Endodermal cell (in vitro differentiated cells): ENCODE measurements around the gene RESP18. TPM values are rescaled to one million over a fixed set of nuclear protein-coding genes. Genes with fewer than 3 reads are reported as not detected.

Source experiments
- DNase-seq: peaks from one replicate; pipeline ENCODE4 v3.0.0-alpha.2; 2017
- H3K27ac ChIP-seq: 2 replicates; pipeline ENCODE4 v1.5.1; 2013; ENCODE audit warnings: mild to moderate bottlenecking, low read depth, low read length, moderate library complexity
- H3K27me3 ChIP-seq: 2 replicates; pipeline ENCODE4 v1.6.1; 2013; ENCODE audit warnings: mild to moderate bottlenecking, low read length, moderate library complexity; ENCODE audit not compliant: insufficient read depth, control insufficient read depth, poor library complexity, severe bottlenecking
- H3K36me3 ChIP-seq: 2 replicates; pipeline ENCODE4 v1.7.0; 2013; ENCODE audit warnings: mild to moderate bottlenecking, low read length, moderate library complexity; ENCODE audit not compliant: control insufficient read depth, insufficient read depth
- H3K4me1 ChIP-seq: one replicate; pipeline ENCODE4 v1.7.0; 2013; ENCODE audit warnings: low read length; ENCODE audit not compliant: control insufficient read depth, insufficient read depth
- H3K4me3 ChIP-seq: 2 replicates; pipeline ENCODE4 v1.5.1; 2013; ENCODE audit warnings: mild to moderate bottlenecking, low read length, moderate library complexity
- H3K9ac ChIP-seq: 2 replicates; pipeline ENCODE4 v1.6.1; 2013; ENCODE audit warnings: mild to moderate bottlenecking, low read length, moderate library complexity; ENCODE audit not compliant: poor library complexity, severe bottlenecking; ENCODE audit errors: extremely low read depth
- H3K9me3 ChIP-seq: 2 replicates; pipeline ENCODE4 v1.6.1; 2013; ENCODE audit warnings: mild to moderate bottlenecking, low read length, moderate library complexity; ENCODE audit not compliant: control insufficient read depth
- H3K27ac Mint-ChIP-seq: 2 replicates; pipeline ENCODE4 v1.8.0; 2020; ENCODE audit warnings: mixed read lengths
- H3K27me3 Mint-ChIP-seq: 2 replicates; pipeline ENCODE4 v1.8.0; 2021; ENCODE audit warnings: mild to moderate bottlenecking, mixed read lengths; ENCODE audit not compliant: insufficient read depth
- H3K36me3 Mint-ChIP-seq: 2 replicates; pipeline ENCODE4 v1.8.0; 2020; ENCODE audit warnings: low read depth, mixed read lengths
- H3K4me1 Mint-ChIP-seq: 2 replicates; pipeline ENCODE4 v1.8.0; 2020; ENCODE audit warnings: mixed read lengths
- H3K4me3 Mint-ChIP-seq: 2 replicates; pipeline ENCODE4 v1.8.0; 2020; ENCODE audit warnings: mild to moderate bottlenecking, moderate library complexity, mixed read lengths
- H3K9me3 Mint-ChIP-seq: 2 replicates; pipeline ENCODE4 v1.8.0; 2020; ENCODE audit warnings: mild to moderate bottlenecking, mixed read lengths
- CTCF ChIP-seq: fragments of 200-600 bp; sonication (generic); conservative IDR thresholded peaks from 2 replicates; pipeline ENCODE4 v1.5.0; 2021; ENCODE audit warnings: antibody characterized with exemption, mild to moderate bottlenecking
- WGBS, 2 experiments: methylation state at CpG; one replicate each; pipeline versions ENCODE4 v1.1.5 to v1.1.7; 2013; ENCODE audit warnings: missing lambda C conversion rate in 2 of 2, mixed read lengths in 1 of 2; ENCODE audit not compliant: insufficient coverage in 1 of 2, insufficient read length in 1 of 2; 5-methylcytosine and 5-hydroxymethylcytosine counted together
- total RNA-seq, 2 donors: library from RNA; stranded (reverse); fragmentation: NEBNext Ultra II Directional in 1 of 2; extraction: Animal tissue kit (Norgen Biotek cat#: 25700) in 1 of 2; gene quantifications; 2 replicates in 1 of 2; 3 replicates in 1 of 2; pipeline ENCODE4 v1.2.1, GENCODE V29; 2021

RESP18 gene
- total RNA-seq, 2 donors from 2014 or later: not detected

DNA sequence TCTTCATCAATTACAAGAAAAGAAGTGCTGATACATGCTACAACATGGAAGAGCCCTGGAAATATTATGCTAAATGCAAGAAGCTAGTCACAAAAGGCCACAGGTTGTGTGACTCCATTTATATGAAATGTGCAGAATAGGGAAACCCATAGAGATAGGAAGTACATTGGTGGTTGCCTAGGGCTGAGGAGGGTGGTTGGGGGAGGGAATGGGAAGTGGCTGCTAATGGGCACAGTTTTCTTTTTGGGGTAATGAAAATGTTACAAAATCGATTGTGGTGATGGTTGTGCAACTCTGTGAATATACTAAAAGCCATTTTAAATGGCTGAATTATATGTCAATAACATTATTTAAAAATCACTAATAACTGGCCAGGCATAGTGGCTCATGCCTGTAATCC, 24.3 kb upstream of the RESP18 start:
- Histone ChIP-seq H3K27me3 (peaks cover 74% of the 10 kb centered on the region), H3K27ac (no peak overlapping the region), H3K36me3 (no peaks in the 10 kb centered on the region), H3K9ac (no peak overlapping the region), H3K4me3 (no peak overlapping the region), H3K4me1 (no peaks in the 10 kb centered on the region), H3K9me3 (no peaks in the 10 kb centered on the region)
- H3K27me3 Mint-ChIP-seq: peaks cover 80% of the 10 kb centered on the region
- H3K4me1 Mint-ChIP-seq: peaks cover 2% of the 10 kb centered on the region
- no peak for TF ChIP-seq CTCF
- no peak overlapping the region for H3K27ac Mint-ChIP-seq
- no peaks in the 10 kb centered on the region for H3K9me3 Mint-ChIP-seq
- no peaks in the 10 kb centered on the region for H3K36me3 Mint-ChIP-seq
- WGBS, 2 experiments: no CpG with 5 or more reads among the region's 1 CpG
- no peak overlapping the region for H3K4me3 Mint-ChIP-seq
- no peak for DNase-seq

DNA sequence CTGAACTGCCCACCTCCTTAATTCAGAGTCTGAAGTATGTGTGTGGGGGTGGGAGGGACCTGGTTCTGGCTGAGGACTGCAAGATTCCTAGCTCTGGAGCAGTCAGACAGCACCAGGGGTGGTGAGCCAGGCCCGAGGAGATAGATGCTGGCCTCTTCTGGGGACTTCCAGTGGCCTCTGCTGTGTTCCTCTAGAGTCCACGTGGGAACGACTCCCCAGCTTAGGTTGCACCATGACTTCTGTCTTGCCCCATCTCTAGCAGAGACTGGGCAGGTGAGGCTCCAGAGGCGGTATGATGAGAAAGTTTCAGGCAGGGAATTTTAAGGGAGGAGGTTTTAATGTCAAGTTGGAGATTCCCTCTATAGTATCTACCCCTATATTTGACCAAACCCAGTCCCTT, 22.0 kb upstream of the RESP18 start:
- peaks cover 2% of the 10 kb centered on the region for H3K4me1 Mint-ChIP-seq
- no peaks in the 10 kb centered on the region for H3K36me3 Mint-ChIP-seq
- H3K27me3 Mint-ChIP-seq: peaks cover 72% of the 10 kb centered on the region
- no peaks in the 10 kb centered on the region for H3K9me3 Mint-ChIP-seq
- Histone ChIP-seq H3K9me3 (no peaks in the 10 kb centered on the region), H3K27me3 (peaks cover 59% of the 10 kb centered on the region), H3K4me1 (no peaks in the 10 kb centered on the region), H3K27ac (no peak overlapping the region), H3K4me3 (no peak overlapping the region), H3K36me3 (no peaks in the 10 kb centered on the region), H3K9ac (no peak overlapping the region)
- no peak for TF ChIP-seq CTCF
- H3K27ac Mint-ChIP-seq: no peak overlapping the region
- H3K4me3 Mint-ChIP-seq: no peak overlapping the region
- DNase-seq: no peak
- 60 to 92% methylated on average over 1 to 4 of the region's 4 CpGs for WGBS, 2 experiments

- H3K27me3 Mint-ChIP-seq: peaks cover 67% of the 10 kb centered on the region
- no peak for DNase-seq
- Histone ChIP-seq H3K36me3 (no peaks in the 10 kb centered on the region), H3K4me1 (no peaks in the 10 kb centered on the region), H3K4me3 (no peak overlapping the region), H3K27me3 (peaks cover 59% of the 10 kb centered on the region), H3K9me3 (no peaks in the 10 kb centered on the region), H3K9ac (no peak overlapping the region), H3K27ac (no peak overlapping the region)
- no peaks in the 10 kb centered on the region for H3K4me1 Mint-ChIP-seq
- no peaks in the 10 kb centered on the region for H3K36me3 Mint-ChIP-seq
- 75% methylated on average over 4 to 5 of the region's 5 CpGs for WGBS, 2 experiments
- TF ChIP-seq CTCF: no peak
- H3K4me3 Mint-ChIP-seq: no peak overlapping the region
- H3K9me3 Mint-ChIP-seq: no peaks in the 10 kb centered on the region
- H3K27ac Mint-ChIP-seq: no peak overlapping the region
Measured at GRCh38 chr2:219353129-219353528, 20.6 kb upstream of the RESP18 start.
